ENCODE data around the gene CYREN.

GRCh38 chr7:135117096-135117495 lies 53.4 kb downstream of the CYREN start:
- TF ChIP-seq CTCF (IDR thresholded peaks at IDR 0.05) (no peak), POLR2AphosphoS5 (IDR thresholded peaks at IDR 0.05; ENCODE audit: low read depth, low read length) (no peak), SIN3A (IDR thresholded peaks at IDR 0.05; ENCODE audit: borderline replicate concordance, insufficient read depth, low read depth, low read length) (no peak)

Data from Panc1 (cell line).